ENCODE data around the gene C2CD2.

DNA sequence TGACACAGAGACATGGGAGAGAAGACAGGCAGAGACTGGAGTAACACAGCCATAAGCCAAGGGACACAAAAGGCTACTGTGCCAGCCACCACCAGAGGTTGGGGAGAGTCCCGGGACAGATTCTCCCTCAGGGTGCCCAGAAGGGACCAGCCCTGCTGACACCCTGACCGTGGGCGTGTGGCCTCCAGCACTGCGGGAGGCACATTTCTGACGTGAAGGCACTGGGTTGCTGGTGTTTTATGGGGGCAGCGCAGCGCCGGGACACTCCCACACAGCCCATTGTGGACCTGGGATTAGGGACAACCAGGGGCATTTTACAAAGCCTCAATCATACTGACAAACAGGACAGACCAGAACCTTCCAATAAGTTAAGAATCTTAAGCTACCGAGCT is 100.9 kb downstream of the C2CD2 start:
- TF ChIP-seq CTCF (IDR thresholded peaks at IDR 0.05) (no peak), POLR2A (IDR thresholded peaks at IDR 0.05) (no peak)

Data from body of pancreas (tissue), 4 donors.